IMR-90 (cell line): ENCODE measurements around the gene KIFAP3. TPM values are rescaled to one million over a fixed set of nuclear protein-coding genes. Genes with fewer than 3 reads are reported as not detected.

Experiments used
- ATAC-seq: fragments of 200-7000 bp; cut with Tn5 transposase; 2 replicates; pipeline ENCODE4 v1.9.1; 2020; ENCODE audit warnings: low read depth, mild to moderate bottlenecking, moderate library complexity
- BruUV-seq: library from RNA; stranded (reverse); fragments of 400-500 nt; replicated peaks from 2 replicates; lab custom pipeline; 2021; lab: Mats Ljungman, UMichigan
- CTCF ChIA-PET: fragments of 300-600 bp; formaldehyde crosslinking; extraction: SDS; loops from one replicate; lab custom pipeline; 2021; ENCODE audit warnings: antibody characterized with exemption; lab: Yijun Ruan, JAX
- POLR2A ChIA-PET: fragments of 300-600 bp; sonication (Branson Sonifier 250); formaldehyde crosslinking; loops from one replicate; lab custom pipeline; 2022; ENCODE audit warnings: antibody characterized with exemption; ENCODE audit not compliant: unreplicated experiment; lab: Charles Lee
- DNase-seq: peaks from one replicate; pipeline ENCODE4 v3.0.0; 2013
- H2AFZ ChIP-seq: replicated peaks from 2 replicates; pipeline ENCODE3; 2013; ENCODE audit warnings: low read length, mild to moderate bottlenecking; ENCODE audit not compliant: poor library complexity
- H2AK5ac ChIP-seq: 2 replicates; pipeline ENCODE4 v1.6.1; 2013; ENCODE audit warnings: low read depth, low read length, inconsistent platforms
- H2AK9ac ChIP-seq: replicated peaks from 2 replicates; pipeline ENCODE3; 2013; ENCODE audit warnings: mild to moderate bottlenecking, low read depth, low read length, moderate library complexity; ENCODE audit not compliant: poor library complexity
- H2BK120ac ChIP-seq: 2 replicates; pipeline ENCODE4 v1.6.1; 2013; ENCODE audit warnings: low read depth, low read length, inconsistent platforms
- H2BK15ac ChIP-seq: 3 replicates; pipeline ENCODE4 v1.6.1; 2013; ENCODE audit warnings: low read depth, low read length, inconsistent platforms
- H2BK20ac ChIP-seq: 2 replicates; pipeline ENCODE4 v1.6.1; 2013; ENCODE audit warnings: low read depth, mild to moderate bottlenecking, inconsistent platforms, low read length, moderate library complexity
- H2BK5ac ChIP-seq: 2 replicates; pipeline ENCODE4 v1.6.1; 2013; ENCODE audit warnings: mild to moderate bottlenecking, low read depth, low read length, inconsistent platforms; ENCODE audit not compliant: poor library complexity, severe bottlenecking
- H3K14ac ChIP-seq: replicated peaks from 2 replicates; pipeline ENCODE4 v1.6.1; 2013; ENCODE audit warnings: low read depth, low read length, inconsistent platforms
- H3K18ac ChIP-seq: 2 replicates; pipeline ENCODE4 v1.6.1; 2013; ENCODE audit warnings: low read depth, low read length, control low read depth
- H3K23ac ChIP-seq: 2 replicates; pipeline ENCODE4 v1.6.1; 2013; ENCODE audit warnings: low read depth, low read length, inconsistent platforms
- H3K27ac ChIP-seq: 2 replicates; pipeline ENCODE4 v1.5.1; 2013; ENCODE audit warnings: mild to moderate bottlenecking, control low read depth, low read length; ENCODE audit not compliant: insufficient read depth
- H3K27me3 ChIP-seq: 2 replicates; pipeline ENCODE4 v1.6.1; 2013; ENCODE audit warnings: low read length; ENCODE audit not compliant: control insufficient read depth, insufficient read depth
- H3K36me3 ChIP-seq: 2 replicates; pipeline ENCODE4 v1.6.1; 2013; ENCODE audit warnings: low read length, mixed read lengths; ENCODE audit not compliant: control insufficient read depth, insufficient read depth
- H3K4ac ChIP-seq: 2 replicates; pipeline ENCODE4 v1.6.1; 2013; ENCODE audit warnings: low read depth, low read length, inconsistent platforms
- H3K4me1 ChIP-seq: 2 replicates; pipeline ENCODE4 v1.6.1; 2013; ENCODE audit warnings: low read length, mixed read lengths; ENCODE audit not compliant: control insufficient read depth, insufficient read depth
- H3K4me2 ChIP-seq: 2 replicates; pipeline ENCODE4 v1.6.1; 2013; ENCODE audit warnings: low read depth, mild to moderate bottlenecking, control low read depth, low read length, moderate library complexity
- H3K4me3 ChIP-seq: 2 replicates; pipeline ENCODE4 v1.5.1; 2013; ENCODE audit warnings: low read depth, mild to moderate bottlenecking, control low read depth, low read length, moderate library complexity; ENCODE audit not compliant: insufficient read depth
- H3K56ac ChIP-seq: 2 replicates; pipeline ENCODE4 v1.6.1; 2013; ENCODE audit warnings: low read length, inconsistent platforms; ENCODE audit not compliant: insufficient read depth; ENCODE audit errors: extremely low read depth
- H3K79me1 ChIP-seq, 2 experiments: 2 replicates each; pipeline ENCODE4 v1.6.1; 2013; ENCODE audit warnings: low read length in 2 of 2, inconsistent platforms in 1 of 2, low read depth in 1 of 2
- H3K9ac ChIP-seq: 2 replicates; pipeline ENCODE4 v1.6.1; 2013; ENCODE audit warnings: low read depth, low read length, control low read depth
- H3K9me1 ChIP-seq: 2 replicates; pipeline ENCODE4 v1.6.1; 2013; ENCODE audit warnings: low read length, inconsistent platforms; ENCODE audit not compliant: insufficient read depth
- H3K9me3 ChIP-seq: 2 replicates; pipeline ENCODE4 v1.6.1; 2013; ENCODE audit warnings: low read length; ENCODE audit not compliant: control insufficient read depth, insufficient read depth
- H4K20me1 ChIP-seq: 2 replicates; pipeline ENCODE4 v1.6.1; 2013; ENCODE audit warnings: low read length, inconsistent platforms; ENCODE audit not compliant: insufficient read depth
- H4K5ac ChIP-seq: 2 replicates; pipeline ENCODE4 v1.6.1; 2013; ENCODE audit warnings: mild to moderate bottlenecking, low read depth, low read length, control low read depth
- H4K8ac ChIP-seq, 2 experiments: 2 replicates each; pipeline ENCODE4 v1.6.1; 2013; ENCODE audit warnings: low read depth in 2 of 2, low read length in 2 of 2, control low read depth in 1 of 2, inconsistent platforms in 1 of 2
- H4K91ac ChIP-seq: 2 replicates; pipeline ENCODE4 v1.6.1; 2013; ENCODE audit warnings: low read depth, low read length, inconsistent platforms; ENCODE audit not compliant: insufficient read depth
- MAFK ChIP-seq: IDR thresholded peaks from 2 replicates; pipeline ENCODE4 v1.6.1; 2012; ENCODE audit warnings: low read depth, low read length, improper control_type of control experiment
- MXI1 ChIP-seq: IDR thresholded peaks from 2 replicates; pipeline ENCODE4 v1.6.1; 2012; ENCODE audit warnings: low read depth, mild to moderate bottlenecking, low read length, moderate library complexity, borderline replicate concordance
- NFE2L2 ChIP-seq: fragments of 150-350 bp; IDR thresholded peaks from 2 replicates; pipeline ENCODE4 v1.6.1; 2016; ENCODE audit warnings: low read depth, mild to moderate bottlenecking, low read length
- dilution Hi-C: fragments of 300-500 bp; cut with HindIII; formaldehyde crosslinking; loops from one replicate; pipeline ENCODE4 v1.14.3; 2018; ENCODE audit warnings: low sequenced_read_pairs; ENCODE audit not compliant: unreplicated experiment
- in situ Hi-C: fragments of 300-500 bp; cut with MboI; formaldehyde crosslinking; loops from 3 replicates; pipeline ENCODE4 v1.14.3; 2019; ENCODE audit warnings: low sequenced_read_pairs, inconsistent platforms, mixed read lengths
- intact Hi-C: fragments of 100-400 bp; cut with micrococcal nuclease; formaldehyde crosslinking; loops from 2 replicates; pipeline ENCODE4 v1.10.0; 2022
- polyA plus RNA-seq, 3 experiments: library from polyadenylated mRNA; depleted of rRNA; stranded (reverse); fragments of >200 nt; gene quantifications; 2 replicates each; pipeline ENCODE4 v1.2.3, GENCODE V29; 2012; ENCODE audit warnings: low replicate concordance in 1 of 3
- total RNA-seq: library from RNA; depleted of rRNA; stranded (reverse); fragments of >200 nt; gene quantifications from 2 replicates; pipeline ENCODE4 v1.2.3, GENCODE V29; 2012

The KIFAP3 gene
- total and polyA plus RNA-seq, 2 of the 4 experiments (the other 2 are of a cell fraction): 10.5 to 10.9 TPM

DNA sequence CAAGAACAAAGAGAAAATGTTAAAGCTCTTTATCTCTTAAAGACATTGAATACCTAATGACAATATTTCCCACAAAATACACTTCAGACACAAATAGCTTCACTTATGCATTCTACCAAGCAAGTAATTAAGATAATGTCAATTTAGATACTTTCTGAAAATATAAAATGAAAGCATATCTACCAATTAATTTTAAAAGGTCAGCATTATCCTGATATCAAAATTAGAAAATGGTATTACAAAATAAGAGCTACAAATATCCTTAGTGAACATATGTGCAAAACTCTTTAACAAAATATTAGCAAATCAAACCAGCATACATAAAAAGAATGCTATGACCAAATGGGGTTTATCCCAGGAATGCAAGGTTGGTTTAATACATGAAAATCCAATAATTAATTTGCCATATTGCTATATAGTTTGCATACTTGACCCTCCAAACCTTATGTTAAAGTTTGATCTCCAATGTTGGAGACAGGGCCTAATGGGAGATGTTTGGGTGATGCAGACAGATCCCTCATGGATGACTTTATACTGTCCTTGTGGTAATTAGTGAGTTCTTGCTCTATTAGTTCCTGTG is 4.2 kb upstream of the KIFAP3 start:
- dilution Hi-C loops: no loop called here

More for the DNA sequence above, 4.2 kb upstream of the KIFAP3 start:
- BruUV-seq: no TSS peak
- Histone ChIP-seq H4K8ac (no peak overlapping the region), H2BK120ac (no peak overlapping the region), H2BK5ac (no peak overlapping the region), H3K4ac (no peak overlapping the region), H3K4me1 (no peaks in the 10 kb centered on the region), H3K9me1 (no peaks in the 10 kb centered on the region), H4K91ac (no peak overlapping the region), H2AK5ac (no peak overlapping the region), H3K9me3 (peaks cover 2% of the 10 kb centered on the region; the same call in 1 of the 2 replicates), H2AK9ac (no peak overlapping the region), H4K5ac (no peak overlapping the region), H3K23ac (no peak overlapping the region), H2BK15ac (no peak overlapping the region), H3K56ac (no peak overlapping the region), H3K4me2 (no peak overlapping the region), H3K18ac (no peak overlapping the region), H2BK20ac (no peak overlapping the region), H3K36me3 (no peaks in the 10 kb centered on the region), H3K14ac (no peak overlapping the region), H2AFZ (no peak overlapping the region), H3K4me3 (no peak overlapping the region), H3K9ac (no peak overlapping the region), H3K27ac (no peak overlapping the region), H4K20me1 (no peaks in the 10 kb centered on the region), H3K27me3 (no peaks in the 10 kb centered on the region), H3K79me1 (peaks cover 0 to 7% of the 10 kb centered on the region in 2 experiments; a peak in 2 of 4 replicates)
- TF ChIP-seq MXI1: no peak
- no peak for TF ChIP-seq NFE2L2
- TF ChIP-seq MAFK: peak; percentile 41; the same call in 1 of the 2 replicates
- ATAC-seq (no peak), DNase-seq (no peak)
- intact Hi-C loops (no loop called here), in situ Hi-C loops (no loop called here)
- POLR2A ChIA-PET: no interaction called here
- CTCF ChIA-PET: no interaction called here
